SU-DHL-6 (cell line): ENCODE results near the gene ZCCHC24.

Experiments used
- H2AFZ ChIP-seq: fragments of 200-600 bp; sonication (generic); 2 replicates; pipeline ENCODE4 v1.6.1; 2014; ENCODE audit warnings: low read depth, mild to moderate bottlenecking, moderate library complexity, mixed read lengths, antibody characterized with exemption, low read length; ENCODE audit not compliant: severe bottlenecking
- H3F3A ChIP-seq: fragments of 200-600 bp; shearing (Covaris generic); 2 replicates; pipeline ENCODE4 v1.6.0; 2016; ENCODE audit warnings: antibody characterized with exemption, mild to moderate bottlenecking; ENCODE audit not compliant: insufficient read depth
- H3K27ac ChIP-seq: fragments of 200-600 bp; sonication (generic); 2 replicates; pipeline ENCODE4 v1.5.1; 2016; ENCODE audit warnings: low read depth, mild to moderate bottlenecking, low read length, moderate library complexity, mixed read lengths
- H3K27me3 ChIP-seq: fragments of 200-600 bp; sonication (generic), shearing (Covaris generic); 2 replicates; pipeline ENCODE4 v1.6.0; 2014; ENCODE audit warnings: mild to moderate bottlenecking, low read length
- H3K36me3 ChIP-seq: fragments of 200-600 bp; sonication (generic); 2 replicates; pipeline ENCODE4 v1.6.1; 2014; ENCODE audit warnings: mild to moderate bottlenecking, low read length, mixed read lengths
- H3K4me2 ChIP-seq: fragments of 300-600, 200-600 bp; shearing (Covaris generic), sonication (generic); 2 replicates; pipeline ENCODE4 v1.6.0; 2014; ENCODE audit warnings: low read length, low read depth, mild to moderate bottlenecking; ENCODE audit not compliant: poor library complexity, severe bottlenecking
- H3K4me3 ChIP-seq: fragments of 200-600 bp; sonication (generic); 2 replicates; pipeline ENCODE4 v1.5.1; 2014; ENCODE audit warnings: antibody characterized with exemption, low read length, mild to moderate bottlenecking, mixed read lengths; ENCODE audit not compliant: insufficient read depth, poor library complexity, severe bottlenecking
- H3K79me2 ChIP-seq: fragments of 200-600 bp; sonication (generic); 2 replicates; pipeline ENCODE4 v1.6.1; 2014; ENCODE audit warnings: mild to moderate bottlenecking, low read length, moderate library complexity; ENCODE audit not compliant: insufficient read depth
- H3K9ac ChIP-seq: fragments of 200-600 bp; sonication (generic); 2 replicates; pipeline ENCODE4 v1.7.0; 2014; ENCODE audit warnings: mild to moderate bottlenecking, low read length
- H3K9me2 ChIP-seq: fragments of 200-600 bp; sonication (generic); replicated peaks from 2 replicates; pipeline ENCODE4 v1.6.1; 2014; ENCODE audit warnings: low read length; ENCODE audit not compliant: insufficient read depth
- H3K9me3 ChIP-seq: fragments of 200-600 bp; sonication (generic); 2 replicates; pipeline ENCODE4 v1.6.1; 2014; ENCODE audit warnings: low read length, mixed read lengths; ENCODE audit not compliant: insufficient read depth
- H4K20me1 ChIP-seq: fragments of 200-600 bp; sonication (generic); 2 replicates; pipeline ENCODE4 v1.6.1; 2014; ENCODE audit warnings: low read depth, mild to moderate bottlenecking, antibody characterized with exemption, low read length, moderate library complexity, mixed read lengths
- EZH2phosphoT487 ChIP-seq: fragments of 200-600 bp; sonication (generic), shearing (Covaris generic); conservative IDR thresholded peaks from 2 replicates; pipeline ENCODE4 v1.6.1; 2018; ENCODE audit warnings: mild to moderate bottlenecking, antibody characterized with exemption, low read length, moderate library complexity, mixed read lengths
- TF ChIP-seq, protein P1 (sequence below): fragments of 200-600 bp; sonication (generic); IDR thresholded peaks from one replicate; pipeline ENCODE4 v1.5.1; 2017; ENCODE audit warnings: antibody characterized with exemption, mild to moderate bottlenecking, low read length, moderate library complexity; ENCODE audit not compliant: insufficient read depth, poor library complexity, severe bottlenecking

ZCCHC24 gene

DNA sequence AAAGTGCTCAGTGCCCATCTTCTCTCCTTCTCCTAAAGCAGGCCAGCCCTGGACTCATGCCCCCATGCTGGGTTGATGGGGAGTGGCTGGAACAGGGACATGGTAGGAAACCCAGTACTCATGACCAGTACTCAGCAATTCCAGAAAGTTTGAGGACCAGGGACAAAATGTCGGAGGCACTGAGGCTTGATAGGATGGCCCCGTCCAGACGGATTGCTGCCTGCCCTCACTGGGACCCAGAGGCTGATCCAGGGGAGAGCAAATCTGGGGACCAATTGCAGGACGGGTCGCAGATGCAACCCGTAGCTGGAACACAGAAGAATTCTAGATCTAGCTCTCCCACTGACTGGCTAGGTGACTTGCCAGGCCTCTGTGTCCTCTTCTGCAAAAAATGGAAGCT is 5.1 kb downstream of the ZCCHC24 start:
- no peak overlapping the region for H2AFZ ChIP-seq
- H3K4me2 ChIP-seq: no peak overlapping the region
- no peaks in the 10 kb centered on the region for H3K36me3 ChIP-seq
- H4K20me1 ChIP-seq: no peaks in the 10 kb centered on the region
- no peaks in the 10 kb centered on the region for H3F3A ChIP-seq
- no peaks in the 10 kb centered on the region for H3K9me3 ChIP-seq
- no peak overlapping the region for H3K27ac ChIP-seq
- no peaks in the 10 kb centered on the region for H3K79me2 ChIP-seq
- H3K9ac ChIP-seq: no peak overlapping the region
- H3K27me3 ChIP-seq: no peaks in the 10 kb centered on the region
- TF ChIP-seq EZH2phosphoT487: no peak
- TF ChIP-seq, protein P1, sequence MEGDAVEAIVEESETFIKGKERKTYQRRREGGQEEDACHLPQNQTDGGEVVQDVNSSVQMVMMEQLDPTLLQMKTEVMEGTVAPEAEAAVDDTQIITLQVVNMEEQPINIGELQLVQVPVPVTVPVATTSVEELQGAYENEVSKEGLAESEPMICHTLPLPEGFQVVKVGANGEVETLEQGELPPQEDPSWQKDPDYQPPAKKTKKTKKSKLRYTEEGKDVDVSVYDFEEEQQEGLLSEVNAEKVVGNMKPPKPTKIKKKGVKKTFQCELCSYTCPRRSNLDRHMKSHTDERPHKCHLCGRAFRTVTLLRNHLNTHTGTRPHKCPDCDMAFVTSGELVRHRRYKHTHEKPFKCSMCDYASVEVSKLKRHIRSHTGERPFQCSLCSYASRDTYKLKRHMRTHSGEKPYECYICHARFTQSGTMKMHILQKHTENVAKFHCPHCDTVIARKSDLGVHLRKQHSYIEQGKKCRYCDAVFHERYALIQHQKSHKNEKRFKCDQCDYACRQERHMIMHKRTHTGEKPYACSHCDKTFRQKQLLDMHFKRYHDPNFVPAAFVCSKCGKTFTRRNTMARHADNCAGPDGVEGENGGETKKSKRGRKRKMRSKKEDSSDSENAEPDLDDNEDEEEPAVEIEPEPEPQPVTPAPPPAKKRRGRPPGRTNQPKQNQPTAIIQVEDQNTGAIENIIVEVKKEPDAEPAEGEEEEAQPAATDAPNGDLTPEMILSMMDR: no peak
- no peaks in the 10 kb centered on the region for H3K9me2 ChIP-seq
- no peak overlapping the region for H3K4me3 ChIP-seq

DNA sequence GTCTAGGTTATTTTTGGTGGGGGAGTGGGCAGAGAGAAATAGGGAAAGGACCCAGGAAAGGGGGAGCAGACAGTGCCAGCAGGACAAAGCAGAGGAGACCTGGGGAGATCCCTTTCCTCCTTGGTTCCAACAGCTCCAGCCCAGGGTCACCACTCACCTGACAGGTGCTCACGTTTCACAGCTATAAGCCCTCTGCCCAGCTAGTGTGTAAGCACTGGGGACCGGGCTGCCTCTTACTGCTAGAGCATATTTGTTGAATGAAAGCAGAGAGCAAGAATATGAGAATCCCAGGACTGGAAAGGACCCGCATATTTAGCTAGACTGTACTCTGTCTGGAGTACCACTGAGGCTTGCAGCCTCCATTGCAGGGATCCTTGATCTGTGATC is 6.7 kb downstream of the ZCCHC24 start:
- H3K9me2 ChIP-seq: no peaks in the 10 kb centered on the region
- TF ChIP-seq, protein P1: no peak
- no peak for TF ChIP-seq EZH2phosphoT487
- no peak overlapping the region for H3K4me2 ChIP-seq
- H4K20me1 ChIP-seq: no peaks in the 10 kb centered on the region
- H3K9me3 ChIP-seq: no peaks in the 10 kb centered on the region
- H3K36me3 ChIP-seq: no peaks in the 10 kb centered on the region
- no peaks in the 10 kb centered on the region for H3K27me3 ChIP-seq
- H3F3A ChIP-seq: no peaks in the 10 kb centered on the region
- no peak overlapping the region for H3K27ac ChIP-seq
- no peak overlapping the region for H3K9ac ChIP-seq
- no peaks in the 10 kb centered on the region for H3K79me2 ChIP-seq
- no peak overlapping the region for H2AFZ ChIP-seq
- no peak overlapping the region for H3K4me3 ChIP-seq

DNA sequence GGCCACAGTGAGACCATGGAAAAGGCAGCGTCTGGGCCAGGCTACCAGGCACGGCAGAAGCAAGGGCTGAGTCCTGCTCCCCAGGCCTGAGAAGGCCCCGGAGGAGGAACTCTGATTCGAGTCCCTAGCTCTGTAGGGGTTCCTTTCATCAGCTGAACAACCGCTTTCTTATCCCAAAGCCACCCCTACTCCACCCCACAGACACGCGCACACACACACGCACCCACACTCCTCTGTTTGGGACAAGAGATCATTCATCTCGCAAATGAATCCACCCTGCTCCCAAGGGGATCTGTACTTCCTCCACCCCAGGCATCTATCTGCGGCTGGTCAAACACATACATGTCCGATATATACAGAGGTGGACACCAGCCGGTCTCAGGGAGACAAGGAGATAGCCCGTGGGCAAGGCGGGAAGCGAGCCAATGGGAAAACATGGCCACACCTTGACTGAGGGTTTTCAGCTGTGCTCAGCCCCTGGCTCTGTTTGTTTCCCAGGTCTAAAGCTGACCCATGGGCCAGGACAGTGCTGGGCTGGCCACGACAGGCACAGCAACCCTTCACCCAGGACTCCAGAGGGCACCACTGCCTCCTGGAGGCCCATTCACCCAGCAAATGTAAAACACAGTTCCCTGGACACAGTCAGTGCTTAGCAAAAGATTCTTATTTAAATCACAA is 7.3 kb downstream of the ZCCHC24 start:
- Histone ChIP-seq H3K79me2 (no peaks in the 10 kb centered on the region), H3K9me2 (no peaks in the 10 kb centered on the region), H3F3A (no peaks in the 10 kb centered on the region), H2AFZ (no peak overlapping the region), H3K27ac (no peak overlapping the region), H4K20me1 (no peaks in the 10 kb centered on the region), H3K9me3 (no peaks in the 10 kb centered on the region), H3K4me2 (no peak overlapping the region), H3K9ac (no peak overlapping the region), H3K4me3 (no peak overlapping the region), H3K36me3 (no peaks in the 10 kb centered on the region), H3K27me3 (no peaks in the 10 kb centered on the region)
- TF ChIP-seq EZH2phosphoT487: no peak
- TF ChIP-seq, protein P1: no peak
